Lung microvascular endothelial cell (primary cell): ENCODE data around the gene RASEF. TPM values are rescaled to one million over a fixed set of nuclear protein-coding genes. Genes with fewer than 3 reads are reported as not detected.
A peak's percentile ranks its signal among the peaks of the same experiment; 100 is the strongest.

Source experiments
- DNase-seq, 2 donors: peaks; one replicate each; pipeline versions ENCODE4 v3.0.0 to v3.0.0-alpha.2; 2010; ENCODE audit warnings: low read depth in 2 of 2
- total RNA-seq: library from RNA; depleted of rRNA; stranded (reverse); fragments of >200 nt; gene quantifications from 2 replicates; pipeline ENCODE4 v1.2.1, GENCODE V29; 2014

Gene RASEF
- total RNA-seq, 1 donor from 2014 or later: under 0.01 TPM

GRCh38 chr9:83013867-83014605, 48.9 kb downstream of the RASEF start:
- DNase-seq: no peak

- no peak for DNase-seq
Observed at GRCh38 chr9:83012922-83013838, 49.8 kb downstream of the RASEF start.

DNA sequence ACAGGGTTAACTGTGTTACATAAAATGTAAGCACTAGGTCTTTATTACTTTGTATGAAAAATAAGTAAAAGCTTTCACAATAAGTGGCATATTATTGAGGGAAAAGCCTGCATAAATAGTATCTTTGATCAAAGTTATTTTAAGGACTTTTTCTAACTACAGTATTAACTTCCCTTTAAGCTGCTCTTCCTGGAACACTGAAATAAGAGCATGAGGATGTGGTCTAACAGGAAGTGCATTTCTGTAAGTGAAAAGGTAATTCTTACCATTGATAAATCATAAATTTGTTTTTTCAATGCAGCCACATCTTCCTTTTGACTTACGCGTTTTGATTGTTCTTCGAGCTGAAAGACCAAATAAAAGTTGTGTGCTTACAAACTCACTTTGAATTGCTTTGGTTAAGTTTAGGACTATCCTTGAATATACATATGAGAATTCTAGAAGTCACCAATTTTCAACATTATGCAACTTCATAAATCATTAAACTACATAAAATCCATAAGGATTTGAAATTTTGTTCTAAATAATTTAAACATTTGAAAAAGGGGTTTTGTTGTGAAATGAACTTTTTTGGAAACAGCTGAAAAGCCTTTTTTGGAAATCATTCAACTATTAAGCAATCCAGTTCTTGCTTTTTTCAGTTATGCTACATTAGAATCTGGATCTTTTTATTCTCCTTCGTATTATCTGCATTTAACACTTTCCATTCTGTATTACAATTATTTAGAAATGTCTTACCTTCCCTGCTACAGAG, 50.6 kb downstream of the RASEF start:
- DNase-seq: no peak

- DNase-seq: no peak
Observed at GRCh38 chr9:83011611-83012010, 51.3 kb downstream of the RASEF start.

GRCh38 chr9:83007521-83008300, 55.2 kb downstream of the RASEF start:
- no peak for DNase-seq

DNA sequence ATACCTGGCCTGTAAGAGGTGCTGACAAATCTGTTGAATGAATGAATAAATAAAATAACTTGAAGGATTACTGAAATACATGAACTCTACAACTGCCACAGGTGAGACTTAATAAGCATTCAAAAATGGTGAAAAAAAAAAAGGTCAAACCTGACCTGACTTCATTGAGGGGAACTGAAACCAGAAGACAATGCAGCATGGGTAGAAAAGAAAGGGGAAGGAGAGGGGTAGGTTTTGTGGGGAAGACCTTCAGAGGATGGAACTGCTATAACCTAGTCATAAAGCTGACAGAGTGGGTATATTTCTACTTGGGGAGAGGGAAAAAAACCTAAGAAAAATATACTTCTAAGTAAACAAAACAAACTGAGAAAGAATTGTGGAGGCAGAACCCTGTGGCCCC, 56.6 kb downstream of the RASEF start:
- no peak for DNase-seq

GRCh38 chr9:83005963-83006362, 57.0 kb downstream of the RASEF start:
- DNase-seq: no peak

DNA sequence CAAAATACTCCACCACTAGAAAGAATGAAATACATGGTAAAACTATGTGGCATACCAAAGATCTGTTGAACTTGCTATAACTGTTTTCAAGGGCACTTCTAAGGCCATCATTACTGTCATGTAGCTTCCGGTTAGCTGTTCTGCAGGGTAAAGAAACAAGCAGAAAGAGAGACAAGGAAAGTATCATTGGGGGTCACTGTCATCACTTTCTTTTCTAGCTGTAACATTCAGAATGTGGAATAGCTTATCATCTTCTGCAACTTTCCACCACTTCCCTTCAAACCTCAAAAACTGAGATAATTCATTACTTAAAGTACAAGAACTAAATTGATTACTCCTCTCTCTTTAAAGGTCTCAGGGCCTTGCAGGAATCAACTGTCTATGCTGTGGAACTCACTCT, 57.6 kb downstream of the RASEF start:
- no peak for DNase-seq

GRCh38 chr9:83002329-83002728, 60.6 kb downstream of the RASEF start:
- no peak for DNase-seq

DNA sequence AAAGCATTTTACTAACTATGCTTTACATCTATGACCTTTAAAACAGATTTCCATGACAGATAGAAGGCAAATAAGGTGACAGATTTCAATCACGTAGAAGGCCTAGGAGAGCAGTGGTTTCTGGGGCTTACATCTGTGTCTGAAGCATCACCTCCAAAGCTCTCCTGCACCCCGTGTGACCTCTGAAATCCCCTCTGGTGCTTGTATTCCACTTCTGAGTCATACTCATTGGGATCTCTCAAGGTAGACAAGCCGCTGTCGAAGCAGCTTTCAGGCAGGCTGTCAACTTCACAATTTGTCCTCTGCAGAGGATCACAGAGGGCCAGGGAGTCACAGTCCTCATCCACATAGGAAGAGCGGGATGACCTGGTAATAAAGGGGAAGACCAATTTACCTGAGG, 62.2 kb downstream of the RASEF start:
- DNase-seq: no peak

DNA sequence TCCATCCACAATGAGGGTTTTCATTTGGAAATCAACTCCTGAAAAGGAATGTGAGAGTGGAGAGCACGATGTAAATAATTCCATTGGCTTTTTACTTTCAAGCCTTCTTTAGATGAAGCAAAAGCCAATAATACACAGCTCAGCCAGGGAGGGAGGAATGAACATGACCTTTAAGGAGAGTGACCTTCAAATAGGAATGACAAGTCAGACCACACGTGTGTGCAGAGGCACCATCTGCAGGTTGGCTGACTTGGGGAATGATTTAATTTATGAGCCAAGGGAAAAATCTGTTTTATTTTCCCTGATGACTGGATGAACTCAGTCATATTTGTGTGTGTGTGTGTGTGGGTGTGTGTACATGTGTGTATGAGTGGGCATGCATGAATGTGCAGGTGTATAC, 64.5 kb downstream of the RASEF start:
- DNase-seq: no peak

DNA sequence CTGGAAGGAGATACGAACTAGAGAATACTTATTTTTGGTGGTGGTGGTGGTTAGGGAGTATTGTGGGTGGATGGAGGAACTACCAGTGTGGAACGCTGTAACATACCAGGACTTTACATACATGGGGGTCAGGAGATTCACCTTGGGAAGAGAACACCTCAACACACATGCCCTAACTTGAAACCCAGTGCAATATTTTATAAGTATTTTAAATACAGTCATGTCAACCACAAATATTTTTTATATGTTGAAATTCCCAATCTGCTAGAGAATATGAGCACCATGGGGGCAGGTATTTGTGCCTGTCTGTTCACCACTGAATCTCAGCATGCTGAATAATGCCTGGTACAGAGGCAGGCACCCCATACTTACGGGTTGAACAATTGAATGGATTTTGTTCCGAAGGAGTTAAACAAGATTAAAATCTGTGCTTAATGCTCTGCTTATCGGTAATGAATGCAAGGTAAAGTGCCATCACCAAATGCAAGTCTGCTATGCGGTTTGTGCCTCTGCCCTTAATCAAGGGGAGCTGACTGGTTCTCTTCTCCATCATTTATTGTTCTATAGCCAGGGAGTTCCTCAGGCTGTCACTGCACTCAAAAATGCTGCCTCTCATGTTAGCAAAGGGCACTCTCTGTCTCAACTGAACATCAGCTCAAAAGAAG, 65.3 kb downstream of the RASEF start:
- DNase-seq: no peak

- no peak for DNase-seq
Observed at GRCh38 chr9:82996941-82997340, 66.0 kb downstream of the RASEF start.

GRCh38 chr9:82993856-82994605, 68.9 kb downstream of the RASEF start:
- DNase-seq: no peak

DNA sequence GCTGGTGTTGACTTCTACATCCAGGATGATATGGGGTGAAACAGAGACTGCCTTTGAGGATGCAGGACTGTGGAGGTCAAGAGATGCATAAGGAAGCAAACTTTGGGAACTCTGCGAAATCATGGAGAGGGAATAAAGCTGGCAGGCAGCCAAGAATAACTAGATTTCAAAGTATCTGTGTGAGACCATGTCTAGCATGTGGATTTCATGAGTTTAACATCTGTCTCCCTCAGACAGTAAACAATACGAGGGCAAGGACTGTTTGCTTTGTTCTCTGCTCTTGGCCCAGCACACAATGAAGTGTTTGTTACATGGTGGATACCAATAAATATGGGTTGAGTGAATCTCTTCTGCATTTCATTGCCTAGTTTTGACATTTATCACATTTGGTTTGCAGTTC, 71.3 kb downstream of the RASEF start:
- DNase-seq: peak in 1 of 2 donors; percentile 28

DNA sequence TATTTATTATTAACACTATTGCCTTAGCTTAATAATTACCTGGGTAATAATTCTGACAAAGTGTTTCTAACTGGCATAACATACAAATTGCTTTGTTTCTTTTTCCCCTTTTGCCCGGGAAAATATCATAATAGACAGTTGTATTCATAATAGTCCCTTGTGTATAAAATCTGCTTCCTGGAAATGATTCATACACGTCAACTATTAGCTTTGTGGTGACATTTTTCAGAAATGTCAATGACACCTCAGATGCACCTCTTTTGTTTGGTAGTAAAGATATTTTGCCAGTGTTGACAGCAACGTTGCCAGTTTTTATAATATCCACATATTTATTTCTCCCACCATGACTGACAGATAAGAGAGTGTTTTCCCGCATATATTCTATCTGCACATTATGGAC, 73.0 kb downstream of the RASEF start:
- DNase-seq: peak in 1 of 2 donors; percentile 51

GRCh38 chr9:82988488-82988887, 74.5 kb downstream of the RASEF start:
- DNase-seq: no peak

DNA sequence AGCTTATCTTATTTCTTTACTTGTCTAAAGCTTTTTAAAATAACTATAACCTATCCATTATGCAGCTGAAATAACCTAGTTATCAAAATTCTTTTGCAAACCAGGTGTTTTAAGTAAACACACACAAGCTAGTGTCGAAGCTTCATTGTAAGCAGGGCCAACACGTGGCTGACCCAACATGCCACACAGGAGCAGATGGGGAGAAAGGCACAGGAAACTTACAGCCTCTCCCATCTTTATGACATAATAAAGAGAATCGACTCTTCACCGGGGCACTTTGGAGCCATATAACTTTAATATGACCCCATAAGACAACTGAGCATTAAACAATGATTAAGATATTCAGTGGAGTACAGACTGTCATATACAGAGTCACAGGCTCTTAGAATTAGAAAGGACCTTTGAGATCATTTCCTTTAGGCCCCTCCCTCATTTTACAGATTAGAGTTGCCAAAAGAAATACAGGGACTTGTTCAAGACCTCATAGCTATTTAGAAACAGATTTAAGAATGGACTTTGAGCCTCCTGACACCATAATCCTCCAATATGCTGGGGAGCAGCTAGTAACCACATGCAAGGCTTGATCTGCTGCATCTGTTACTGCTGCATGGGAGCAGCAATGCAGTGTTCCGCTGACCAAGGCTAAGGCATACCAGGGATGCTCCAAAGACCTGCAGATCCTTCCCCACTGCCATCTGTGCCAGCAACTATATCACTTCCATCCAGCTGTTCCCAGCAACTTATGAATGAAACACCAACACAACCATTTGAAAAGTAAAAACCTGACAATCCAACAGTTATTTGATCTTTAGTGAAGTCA, 75.4 kb downstream of the RASEF start:
- no peak for DNase-seq

DNA sequence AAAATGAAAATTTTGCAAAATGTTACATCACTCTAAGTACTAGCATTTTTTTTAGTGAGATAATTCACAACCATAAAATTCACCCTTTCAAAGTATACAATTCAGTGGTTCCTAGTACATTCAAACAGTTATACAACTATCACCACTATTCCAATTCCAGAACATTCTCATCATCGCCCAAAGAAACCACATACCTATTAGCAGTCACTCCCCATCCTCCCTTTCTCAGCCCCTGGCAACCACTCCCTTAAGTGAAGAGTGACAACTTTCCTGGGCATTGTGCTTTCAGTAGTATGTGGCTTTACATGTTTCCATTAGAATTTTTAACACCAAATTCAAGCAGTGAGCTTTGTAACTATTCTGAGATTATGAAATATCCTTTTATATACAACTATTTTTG, 81.4 kb downstream of the RASEF start:
- no peak for DNase-seq
